Mesothelial cell of epicardium (in vitro differentiated cells): ENCODE results near the gene RRP9. TPM values are rescaled to one million over a fixed set of nuclear protein-coding genes. Genes with fewer than 3 reads are reported as not detected.
A peak's percentile ranks its signal among the peaks of the same experiment; 100 is the strongest.

Experiments used
- DNase-seq, 2 experiments: peaks; one replicate each; pipeline ENCODE4 v3.0.0; 2021; ENCODE audit warnings: low spot score in 2 of 2; ENCODE audit not compliant: unreplicated experiment in 2 of 2
- H3K27ac Mint-ChIP-seq: 2 replicates; pipeline ENCODE4 v1.8.0; 2021; ENCODE audit warnings: mixed read lengths
- H3K27me3 Mint-ChIP-seq: 2 replicates; pipeline ENCODE4 v1.8.0; 2021; ENCODE audit warnings: low read depth, mixed read lengths
- H3K36me3 Mint-ChIP-seq: 2 replicates; pipeline ENCODE4 v1.8.0; 2021; ENCODE audit warnings: mixed read lengths
- H3K4me1 Mint-ChIP-seq: 2 replicates; pipeline ENCODE4 v1.8.0; 2021; ENCODE audit warnings: mixed read lengths
- H3K4me3 Mint-ChIP-seq: 2 replicates; pipeline ENCODE4 v1.8.0; 2021; ENCODE audit warnings: mild to moderate bottlenecking, moderate library complexity, mixed read lengths
- H3K9me3 Mint-ChIP-seq: 2 replicates; pipeline ENCODE4 v1.8.0; 2021; ENCODE audit warnings: mixed read lengths
- CTCF ChIP-seq: fragments of 200-600 bp; sonication (generic); IDR thresholded peaks from one replicate; pipeline ENCODE4 v1.5.0; 2021; ENCODE audit warnings: antibody characterized with exemption; ENCODE audit not compliant: unreplicated experiment
- total RNA-seq: library from RNA; stranded (reverse); gene quantifications from 3 replicates; pipeline ENCODE4 v1.2.1, GENCODE V29; 2021

Gene RRP9
- total RNA-seq, 1 donor from 2014 or later, result 20.6 TPM

GRCh38 chr3:51960386-51960785 lies 18.7 kb upstream of the RRP9 start:
- Mint-ChIP-seq H3K36me3 (peaks cover 3% of the 10 kb centered on the region), H3K27me3 (peaks cover 4% of the 10 kb centered on the region), H3K9me3 (no peaks in the 10 kb centered on the region), H3K4me1 (peaks cover 10% of the 10 kb centered on the region), H3K27ac (no peak overlapping the region), H3K4me3 (no peak overlapping the region)
- DNase-seq, result no peak
- no peak for TF ChIP-seq CTCF

- Mint-ChIP-seq H3K36me3 (peaks cover 3% of the 10 kb centered on the region), H3K27me3 (peaks cover 11% of the 10 kb centered on the region), H3K4me3 (no peak overlapping the region), H3K4me1 (peaks cover 4% of the 10 kb centered on the region), H3K27ac (no peak overlapping the region), H3K9me3 (no peaks in the 10 kb centered on the region)
- no peak for DNase-seq
- TF ChIP-seq CTCF, result no peak
Measured at GRCh38 chr3:51959651-51960050, 17.9 kb upstream of the RRP9 start.

- DNase-seq, result no peak
Measured at GRCh38 chr3:51958603-51959521, 17.2 kb upstream of the RRP9 start.

GRCh38 chr3:51957520-51958205 lies 16.0 kb upstream of the RRP9 start:
- H3K9me3 Mint-ChIP-seq, result no peaks in the 10 kb centered on the region
- TF ChIP-seq CTCF, result no peak
- peaks cover 30% of the 10 kb centered on the region for H3K27me3 Mint-ChIP-seq
- no peak overlapping the region for H3K4me3 Mint-ChIP-seq
- no peak overlapping the region for H3K27ac Mint-ChIP-seq
- H3K4me1 Mint-ChIP-seq, result peaks cover 2% of the 10 kb centered on the region
- DNase-seq, result no peak
- peaks cover 3% of the 10 kb centered on the region for H3K36me3 Mint-ChIP-seq

More at GRCh38 chr3:51958603-51959521, 17.2 kb upstream of the RRP9 start:
- no peak overlapping the region for H3K4me3 Mint-ChIP-seq
- TF ChIP-seq CTCF, result no peak
- peaks cover 19% of the 10 kb centered on the region for H3K27me3 Mint-ChIP-seq
- H3K36me3 Mint-ChIP-seq, result peaks cover 3% of the 10 kb centered on the region
- no peaks in the 10 kb centered on the region for H3K4me1 Mint-ChIP-seq
- no peaks in the 10 kb centered on the region for H3K9me3 Mint-ChIP-seq
- no peak overlapping the region for H3K27ac Mint-ChIP-seq

GRCh38 chr3:51955893-51956770 lies 14.4 kb upstream of the RRP9 start:
- H3K4me1 Mint-ChIP-seq, result peaks cover 2% of the 10 kb centered on the region
- peak; percentile 53 for TF ChIP-seq CTCF
- no peaks in the 10 kb centered on the region for H3K9me3 Mint-ChIP-seq
- H3K27ac Mint-ChIP-seq, result no peak overlapping the region
- no peak overlapping the region for H3K4me3 Mint-ChIP-seq
- peaks cover 3% of the 10 kb centered on the region for H3K36me3 Mint-ChIP-seq
- DNase-seq, result peak in 1 of 2 experiments; percentile 60
- peaks cover 41% of the 10 kb centered on the region for H3K27me3 Mint-ChIP-seq
